ENCODE measurements around the gene CTNNA2.

CTNNA2 gene

GRCh38 chr2:79972661-79973060, 459.8 kb downstream of the CTNNA2 start:
- H2AFZ ChIP-seq (ENCODE audit: low read depth, low read length) = no peak overlapping the region
- H3K27ac ChIP-seq (ENCODE audit: low read length, poor library complexity, severe bottlenecking) = no peak overlapping the region
- H3K4me2 ChIP-seq (ENCODE audit: low read length, poor library complexity, severe bottlenecking) = no peak overlapping the region
- no peak overlapping the region for H3K18ac ChIP-seq (ENCODE audit: low read depth in 1 of 2, low read length in 2 of 2)
- H3K27me3 ChIP-seq (ENCODE audit: control insufficient read depth in 1 of 2, insufficient read depth in 1 of 2, low read length in 2 of 2) = no peaks in the 10 kb centered on the region
- no peak overlapping the region for H2BK120ac ChIP-seq (ENCODE audit: low read depth, low read length)
- H4K8ac ChIP-seq (ENCODE audit: low read length) = no peak overlapping the region
- no peak overlapping the region for H2AK5ac ChIP-seq (ENCODE audit: low read length, severe bottlenecking)
- no peak overlapping the region for H4K91ac ChIP-seq (ENCODE audit: low read length)
- no peak overlapping the region for H3K4ac ChIP-seq (ENCODE audit: low read depth in 1 of 2, low read length in 2 of 2)
- H3K9ac ChIP-seq (ENCODE audit: low read length) = no peak overlapping the region
- H3K4me1 ChIP-seq (ENCODE audit: control insufficient read depth, insufficient read depth, low read depth, low read length) = no peaks in the 10 kb centered on the region
- H3K23ac ChIP-seq (ENCODE audit: low read length in 2 of 2) = no peak overlapping the region
- 88% methylated on average over 3 of the region's 4 CpGs for WGBS
- no peak overlapping the region for H3K4me3 ChIP-seq (ENCODE audit: insufficient read depth in 1 of 2, low read depth in 1 of 2, low read length in 2 of 2)
- DNase-seq = no peak
- no peak overlapping the region for H2BK5ac ChIP-seq (ENCODE audit: low read depth, low read length, poor library complexity, severe bottlenecking)
- no peak overlapping the region for H2BK12ac ChIP-seq (ENCODE audit: low read length in 2 of 2)
- H3K9me3 ChIP-seq (ENCODE audit: control insufficient read depth, low read length) = no peaks in the 10 kb centered on the region
- no peaks in the 10 kb centered on the region for H3K36me3 ChIP-seq (ENCODE audit: control insufficient read depth in 1 of 2, insufficient read depth in 2 of 2, low read depth in 1 of 2, low read length in 2 of 2)
- H3K79me1 ChIP-seq (replicated peaks; ENCODE audit: low read length, poor library complexity, severe bottlenecking) = no peaks in the 10 kb centered on the region
- H3K14ac ChIP-seq (ENCODE audit: low read length in 2 of 2) = no peak overlapping the region
- H2BK15ac ChIP-seq (ENCODE audit: low read depth, poor library complexity, severe bottlenecking) = no peak overlapping the region

GRCh38 chr2:79975791-79976565, 463.1 kb downstream of the CTNNA2 start:
- no peaks in the 10 kb centered on the region for H3K9me3 ChIP-seq (ENCODE audit: control insufficient read depth, low read length)
- H2BK120ac ChIP-seq (ENCODE audit: low read depth, low read length) = no peak overlapping the region
- H3K4me1 ChIP-seq (ENCODE audit: control insufficient read depth, insufficient read depth, low read depth, low read length) = no peaks in the 10 kb centered on the region
- H3K36me3 ChIP-seq (ENCODE audit: control insufficient read depth in 1 of 2, insufficient read depth in 2 of 2, low read depth in 1 of 2, low read length in 2 of 2) = no peaks in the 10 kb centered on the region
- no peak overlapping the region for H3K14ac ChIP-seq (ENCODE audit: low read length in 2 of 2)
- no peak overlapping the region for H3K9ac ChIP-seq (ENCODE audit: low read length)
- no peak overlapping the region for H2AFZ ChIP-seq (ENCODE audit: low read depth, low read length)
- H3K4ac ChIP-seq (ENCODE audit: low read depth in 1 of 2, low read length in 2 of 2) = no peak overlapping the region
- no peak overlapping the region for H3K23ac ChIP-seq (ENCODE audit: low read length in 2 of 2)
- no peak overlapping the region for H4K91ac ChIP-seq (ENCODE audit: low read length)
- no peak overlapping the region for H2AK5ac ChIP-seq (ENCODE audit: low read length, severe bottlenecking)
- no peak overlapping the region for H4K8ac ChIP-seq (ENCODE audit: low read length)
- no peak overlapping the region for H2BK5ac ChIP-seq (ENCODE audit: low read depth, low read length, poor library complexity, severe bottlenecking)
- 84% methylated on average over 5 of the region's 6 CpGs for WGBS
- no peak overlapping the region for H3K4me3 ChIP-seq (ENCODE audit: insufficient read depth in 1 of 2, low read depth in 1 of 2, low read length in 2 of 2)
- no peak overlapping the region for H2BK15ac ChIP-seq (ENCODE audit: low read depth, poor library complexity, severe bottlenecking)
- H2BK12ac ChIP-seq (ENCODE audit: low read length in 2 of 2) = no peak overlapping the region
- H3K27ac ChIP-seq (ENCODE audit: low read length, poor library complexity, severe bottlenecking) = no peak overlapping the region
- no peak overlapping the region for H3K4me2 ChIP-seq (ENCODE audit: low read length, poor library complexity, severe bottlenecking)
- no peaks in the 10 kb centered on the region for H3K79me1 ChIP-seq (replicated peaks; ENCODE audit: low read length, poor library complexity, severe bottlenecking)
- DNase-seq = no peak
- no peak overlapping the region for H3K18ac ChIP-seq (ENCODE audit: low read depth in 1 of 2, low read length in 2 of 2)
- no peaks in the 10 kb centered on the region for H3K27me3 ChIP-seq (ENCODE audit: control insufficient read depth in 1 of 2, insufficient read depth in 1 of 2, low read length in 2 of 2)

GRCh38 chr2:79977792-79978191, 464.9 kb downstream of the CTNNA2 start:
- no peak for DNase-seq
- H2BK5ac ChIP-seq (ENCODE audit: low read depth, low read length, poor library complexity, severe bottlenecking) = no peak overlapping the region
- no peak overlapping the region for H3K27ac ChIP-seq (ENCODE audit: low read length, poor library complexity, severe bottlenecking)
- no peak overlapping the region for H2BK15ac ChIP-seq (ENCODE audit: low read depth, poor library complexity, severe bottlenecking)
- H4K8ac ChIP-seq (ENCODE audit: low read length) = no peak overlapping the region
- H2AFZ ChIP-seq (ENCODE audit: low read depth, low read length) = no peak overlapping the region
- H2BK120ac ChIP-seq (ENCODE audit: low read depth, low read length) = no peak overlapping the region
- no peak overlapping the region for H2BK12ac ChIP-seq (ENCODE audit: low read length in 2 of 2)
- H3K18ac ChIP-seq (ENCODE audit: low read depth in 1 of 2, low read length in 2 of 2) = no peak overlapping the region
- no peak overlapping the region for H3K4me2 ChIP-seq (ENCODE audit: low read length, poor library complexity, severe bottlenecking)
- no peak overlapping the region for H3K4me3 ChIP-seq (ENCODE audit: insufficient read depth in 1 of 2, low read depth in 1 of 2, low read length in 2 of 2)
- H3K9me3 ChIP-seq (ENCODE audit: control insufficient read depth, low read length) = no peaks in the 10 kb centered on the region
- H3K23ac ChIP-seq (ENCODE audit: low read length in 2 of 2) = no peak overlapping the region
- H3K14ac ChIP-seq (ENCODE audit: low read length in 2 of 2) = no peak overlapping the region
- H3K27me3 ChIP-seq (ENCODE audit: control insufficient read depth in 1 of 2, insufficient read depth in 1 of 2, low read length in 2 of 2) = no peaks in the 10 kb centered on the region
- no peaks in the 10 kb centered on the region for H3K4me1 ChIP-seq (ENCODE audit: control insufficient read depth, insufficient read depth, low read depth, low read length)
- H3K9ac ChIP-seq (ENCODE audit: low read length) = no peak overlapping the region
- H2AK5ac ChIP-seq (ENCODE audit: low read length, severe bottlenecking) = no peak overlapping the region
- 67% methylated on average over 1 of the region's 2 CpGs for WGBS
- no peaks in the 10 kb centered on the region for H3K79me1 ChIP-seq (replicated peaks; ENCODE audit: low read length, poor library complexity, severe bottlenecking)
- no peak overlapping the region for H4K91ac ChIP-seq (ENCODE audit: low read length)
- H3K36me3 ChIP-seq (ENCODE audit: control insufficient read depth in 1 of 2, insufficient read depth in 2 of 2, low read depth in 1 of 2, low read length in 2 of 2) = no peaks in the 10 kb centered on the region
- H3K4ac ChIP-seq (ENCODE audit: low read depth in 1 of 2, low read length in 2 of 2) = no peak overlapping the region

GRCh38 chr2:79980116-79980515, 467.3 kb downstream of the CTNNA2 start:
- Histone ChIP-seq H3K9ac (ENCODE audit: low read length) (no peak overlapping the region), H2BK12ac (ENCODE audit: low read length in 2 of 2) (no peak overlapping the region), H2AK5ac (ENCODE audit: low read length, severe bottlenecking) (no peak overlapping the region), H3K4me1 (ENCODE audit: control insufficient read depth, insufficient read depth, low read depth, low read length) (no peaks in the 10 kb centered on the region), H3K27me3 (ENCODE audit: control insufficient read depth in 1 of 2, insufficient read depth in 1 of 2, low read length in 2 of 2) (no peaks in the 10 kb centered on the region), H4K8ac (ENCODE audit: low read length) (no peak overlapping the region), H3K9me3 (ENCODE audit: control insufficient read depth, low read length) (no peaks in the 10 kb centered on the region), H2BK15ac (ENCODE audit: low read depth, poor library complexity, severe bottlenecking) (no peak overlapping the region), H3K14ac (ENCODE audit: low read length in 2 of 2) (no peak overlapping the region), H2AFZ (ENCODE audit: low read depth, low read length) (no peak overlapping the region), H3K18ac (ENCODE audit: low read depth in 1 of 2, low read length in 2 of 2) (no peak overlapping the region), H2BK5ac (ENCODE audit: low read depth, low read length, poor library complexity, severe bottlenecking) (no peak overlapping the region), H3K27ac (ENCODE audit: low read length, poor library complexity, severe bottlenecking) (no peak overlapping the region), H3K4me3 (ENCODE audit: insufficient read depth in 1 of 2, low read depth in 1 of 2, low read length in 2 of 2) (no peak overlapping the region), H3K23ac (ENCODE audit: low read length in 2 of 2) (no peak overlapping the region), H3K36me3 (ENCODE audit: control insufficient read depth in 1 of 2, insufficient read depth in 2 of 2, low read depth in 1 of 2, low read length in 2 of 2) (no peaks in the 10 kb centered on the region), H3K79me1 (replicated peaks; ENCODE audit: low read length, poor library complexity, severe bottlenecking) (no peaks in the 10 kb centered on the region), H3K4ac (ENCODE audit: low read depth in 1 of 2, low read length in 2 of 2) (no peak overlapping the region), H3K4me2 (ENCODE audit: low read length, poor library complexity, severe bottlenecking) (no peak overlapping the region), H4K91ac (ENCODE audit: low read length) (no peak overlapping the region), H2BK120ac (ENCODE audit: low read depth, low read length) (no peak overlapping the region)
- no peak for DNase-seq
- no CpG with 5 or more reads among the region's 1 CpG for WGBS
